Stomach (tissue), 9 donors: ENCODE results near the gene MED15. TPM values are rescaled to one million over a fixed set of nuclear protein-coding genes. Genes with fewer than 3 reads are reported as not detected.
A peak's percentile ranks its signal among the peaks of the same experiment; 100 is the strongest.

Source experiments
- DNase-seq, 2 donors: peaks; one replicate each; pipeline versions ENCODE4 v3.0.0 to v3.0.0-alpha.2; 2013 to 2019
- H3K27ac ChIP-seq, 5 donors: fragments of 200-600 bp in 4 of 5; sonication (generic) in 4 of 5; one replicate each; pipeline ENCODE4 v1.5.1; 2013 to 2019; ENCODE audit warnings: mild to moderate bottlenecking in 1 of 5, moderate library complexity in 1 of 5
- H3K27me3 ChIP-seq, 3 donors: fragments of 200-600 bp; sonication (generic); one replicate each; pipeline ENCODE4 v1.5.1; 2017 to 2019; ENCODE audit warnings: mixed run types in 1 of 3
- H3K36me3 ChIP-seq, 4 donors: fragments of 200-600 bp; sonication (generic); 1 replicate in 3 of 4; 2 replicates in 1 of 4; pipeline ENCODE4 v1.5.1; 2016 to 2019
- H3K4me1 ChIP-seq, 4 donors: fragments of 200-600 bp; sonication (generic); one replicate each; pipeline ENCODE4 v1.5.1; 2016 to 2019
- H3K4me3 ChIP-seq, 4 donors: fragments of 200-600 bp; sonication (generic) in 3 of 4; one replicate each; pipeline ENCODE4 v1.5.1; 2016 to 2019; ENCODE audit warnings: mild to moderate bottlenecking in 1 of 4
- H3K9me3 ChIP-seq, 4 donors: fragments of 200-600 bp; sonication (generic); one replicate each; pipeline ENCODE4 v1.5.1; 2016 to 2019
- CTCF ChIP-seq, 7 experiments: fragments of 450-650 bp in 4 of 7; fragments of 200-600 bp in 3 of 7; sonication (generic) in 3 of 7; IDR thresholded peaks; one replicate each; pipeline ENCODE4 v1.5.1; 2016 to 2019; ENCODE audit warnings: antibody characterized with exemption in 7 of 7, control low read depth in 2 of 7, mild to moderate bottlenecking in 1 of 7
- EP300 ChIP-seq: sonication (generic); formaldehyde crosslinking; IDR thresholded peaks from one replicate; pipeline ENCODE4 v1.6.1; 2017; ENCODE audit warnings: antibody characterized with exemption
- POLR2A ChIP-seq, 4 donors: fragments of 450-650 bp; IDR thresholded peaks; one replicate each; pipeline ENCODE4 v1.6.1; 2016; ENCODE audit warnings: antibody characterized with exemption in 4 of 4, control low read depth in 2 of 4, mild to moderate bottlenecking in 1 of 4, moderate library complexity in 1 of 4
- POLR2AphosphoS5 ChIP-seq, 3 donors: sonication (generic); formaldehyde crosslinking; IDR thresholded peaks; one replicate each; pipeline ENCODE4 v1.6.1; 2016; ENCODE audit warnings: antibody characterized with exemption in 3 of 3
- WGBS, 5 donors: extraction: QIAGEN DNeasy Blood & Tissue Kit in 3 of 5; methylation state at CpG; one replicate each; pipeline versions ENCODE4 v1.1.5 to v1.1.7; 2013 to 2018; 5-methylcytosine and 5-hydroxymethylcytosine counted together
- intact Hi-C: fragments of 100-400 bp; cut with DNase I; formaldehyde crosslinking; loops from one replicate; pipeline ENCODE4 v1.15.1; 2023; ENCODE audit warnings: low total_unique reads
- polyA plus RNA-seq, 3 donors: library from polyadenylated mRNA; stranded (reverse); fragments of 200-250 nt; gene quantifications; one replicate each; pipeline ENCODE4 v1.2.3, GENCODE V29; 2013
- total RNA-seq, 5 donors: library from RNA; depleted of rRNA; stranded (reverse); fragments of >200 nt; gene quantifications; one replicate each; pipeline versions ENCODE4 v1.1.0 to v1.2.3, GENCODE V29; 2014 to 2016
- donor health status: healthy with polysubstance abuse.
- donor health status: Bipolar disorder and iron deficiency.
- donor health status: healthy.

The MED15 gene
- total and polyA plus RNA-seq, 8 donors, result 28.3 to 289 (median 69.6) TPM

- intact Hi-C loops, result no loop called here
- DNase-seq, result no peak
Measured at GRCh38 chr22:20565079-20565734, 57.8 kb downstream of the MED15 start.

GRCh38 chr22:20565761-20566160, 58.4 kb downstream of the MED15 start:
- H3K4me3 ChIP-seq, result no peak overlapping the region
- 78 to 88% (median 83%) methylated on average over 4 of the region's 4 CpGs for WGBS, 5 donors
- no peaks in the 10 kb centered on the region for H3K9me3 ChIP-seq
- H3K4me1 ChIP-seq, result peaks cover 33 to 52% (median 43%) of the 10 kb centered on the region in 4 donors
- intact Hi-C loops, result no loop called here
- H3K27ac ChIP-seq, result peak overlapping the region in 2 of 5 donors; percentile 26 to 27
- H3K27me3 ChIP-seq, result no peaks in the 10 kb centered on the region
- peaks cover 51 to 90% (median 86%) of the 10 kb centered on the region in 4 donors for H3K36me3 ChIP-seq
- DNase-seq, result no peak
- no peak for TF ChIP-seq POLR2AphosphoS5 (IDR thresholded peaks at IDR 0.05)
- no peak for TF ChIP-seq POLR2A (IDR thresholded peaks at IDR 0.05)
- no peak for TF ChIP-seq EP300
- TF ChIP-seq CTCF (IDR thresholded peaks at IDR 0.05), result no peak

More at GRCh38 chr22:20565079-20565734, 57.8 kb downstream of the MED15 start:
- Histone ChIP-seq H3K36me3 (peaks cover 51 to 91% (median 88%) of the 10 kb centered on the region in 4 donors), H3K27ac (peak overlapping the region in 1 of 5 donors; percentile 26), H3K4me3 (no peak overlapping the region), H3K27me3 (no peaks in the 10 kb centered on the region), H3K9me3 (no peaks in the 10 kb centered on the region), H3K4me1 (peaks cover 33 to 48% (median 42%) of the 10 kb centered on the region in 4 donors)
- 88 to 92% (median 90%) methylated on average over 12 to 13 of the region's 13 CpGs for WGBS, 5 donors
- TF ChIP-seq EP300 (no peak), POLR2AphosphoS5 (IDR thresholded peaks at IDR 0.05) (no peak), POLR2A (IDR thresholded peaks at IDR 0.05) (no peak), CTCF (IDR thresholded peaks at IDR 0.05) (no peak)

GRCh38 chr22:20566420-20567260, 59.2 kb downstream of the MED15 start:
- TF ChIP-seq POLR2A (IDR thresholded peaks at IDR 0.05) (no peak), CTCF (IDR thresholded peaks at IDR 0.05) (no peak), POLR2AphosphoS5 (IDR thresholded peaks at IDR 0.05) (no peak), EP300 (no peak)
- peak; percentile 47 to 72 for DNase-seq
- no peaks in the 10 kb centered on the region for H3K27me3 ChIP-seq
- WGBS, 5 donors, result 47 to 68% (median 61%) methylated on average over 8 to 14 of the region's 14 CpGs
- intact Hi-C loops, result no loop called here
- peaks cover 57 to 93% (median 91%) of the 10 kb centered on the region in 4 donors for H3K36me3 ChIP-seq
- no peaks in the 10 kb centered on the region for H3K9me3 ChIP-seq
- no peak overlapping the region for H3K4me3 ChIP-seq
- peaks cover 33 to 60% (median 43%) of the 10 kb centered on the region in 4 donors for H3K4me1 ChIP-seq
- peak overlapping the region in 3 of 5 donors; percentile 21 to 76 (median 75) for H3K27ac ChIP-seq

- intact Hi-C loops, result no loop called here
- no peak for DNase-seq
- peaks cover 33 to 60% (median 43%) of the 10 kb centered on the region in 4 donors for H3K4me1 ChIP-seq
- peaks cover 65 to 94% (median 92%) of the 10 kb centered on the region in 4 donors for H3K36me3 ChIP-seq
- no peaks in the 10 kb centered on the region for H3K9me3 ChIP-seq
- H3K27ac ChIP-seq, result peak overlapping the region in 3 of 5 donors; percentile 21 to 76 (median 75)
- 78 to 93% (median 84%) methylated on average over 4 to 6 of the region's 6 CpGs for WGBS, 5 donors
- TF ChIP-seq CTCF (IDR thresholded peaks at IDR 0.05) (no peak), EP300 (no peak), POLR2A (IDR thresholded peaks at IDR 0.05) (no peak), POLR2AphosphoS5 (IDR thresholded peaks at IDR 0.05) (no peak)
- no peaks in the 10 kb centered on the region for H3K27me3 ChIP-seq
- H3K4me3 ChIP-seq, result no peak overlapping the region
Measured at GRCh38 chr22:20567371-20567847, 60.0 kb downstream of the MED15 start.
